HK-2 (cell line): Measurements from ENCODE around the gene TOP1.
A peak's percentile ranks its signal among the peaks of the same experiment; 100 is the strongest.

ENCODE experiments used
- DNase-seq: peaks from one replicate; pipeline ENCODE4 v3.0.0-alpha.2; 2018; ENCODE audit not compliant: unreplicated experiment

TOP1 gene

GRCh38 chr20:41057999-41058673 lies 29.5 kb downstream of the TOP1 start:
- peak; percentile 70 for DNase-seq

- DNase-seq, result no peak
Observed at GRCh38 chr20:41058674-41059635, 30.3 kb downstream of the TOP1 start.

- DNase-seq, result no peak
Observed at GRCh38 chr20:41061155-41061554, 32.5 kb downstream of the TOP1 start.

- DNase-seq, result no peak
Observed at GRCh38 chr20:41063442-41063841, 34.8 kb downstream of the TOP1 start.

- DNase-seq, result no peak
Observed at GRCh38 chr20:41064377-41064776, 35.8 kb downstream of the TOP1 start.

- no peak for DNase-seq
Observed at GRCh38 chr20:41065716-41066115, 37.1 kb downstream of the TOP1 start.

- no peak for DNase-seq
Observed at GRCh38 chr20:41068806-41069205, 40.2 kb downstream of the TOP1 start.

- no peak for DNase-seq
Observed at GRCh38 chr20:41072190-41072863, 43.7 kb downstream of the TOP1 start.

- no peak for DNase-seq
Observed at GRCh38 chr20:41072915-41073314, 44.3 kb downstream of the TOP1 start.

- DNase-seq, result no peak
Observed at GRCh38 chr20:41074441-41074840, 45.8 kb downstream of the TOP1 start.

- DNase-seq, result no peak
Observed at GRCh38 chr20:41076776-41077175, 48.2 kb downstream of the TOP1 start.

- DNase-seq, result no peak
Observed at GRCh38 chr20:41078329-41078728, 49.7 kb downstream of the TOP1 start.

- no peak for DNase-seq
Observed at GRCh38 chr20:41079066-41079465, 50.4 kb downstream of the TOP1 start.

GRCh38 chr20:41080866-41081265 lies 52.2 kb downstream of the TOP1 start:
- DNase-seq, result no peak

- no peak for DNase-seq
Observed at GRCh38 chr20:41081276-41081814, 52.7 kb downstream of the TOP1 start.

- no peak for DNase-seq
Observed at GRCh38 chr20:41082306-41082705, 53.7 kb downstream of the TOP1 start.

- no peak for DNase-seq
Observed at GRCh38 chr20:41085606-41086005, 57.0 kb downstream of the TOP1 start.

GRCh38 chr20:41086402-41087324 lies 58.0 kb downstream of the TOP1 start:
- DNase-seq, result no peak

GRCh38 chr20:41087325-41087685 lies 58.7 kb downstream of the TOP1 start:
- DNase-seq, result no peak

GRCh38 chr20:41087777-41088176 lies 59.2 kb downstream of the TOP1 start:
- DNase-seq, result no peak

- no peak for DNase-seq
Observed at GRCh38 chr20:41089555-41089954, 60.9 kb downstream of the TOP1 start.
